ENCODE measurements around the gene KANK2. TPM values are rescaled to one million over a fixed set of nuclear protein-coding genes. Genes with fewer than 3 reads are reported as not detected.

KANK2 gene
- total and polyA plus RNA-seq, 2 of the 13 experiments (the other 11 are each of a cell fraction or from before 2014, with no cell fraction given) = 5.7 to 12.9 TPM

DNA sequence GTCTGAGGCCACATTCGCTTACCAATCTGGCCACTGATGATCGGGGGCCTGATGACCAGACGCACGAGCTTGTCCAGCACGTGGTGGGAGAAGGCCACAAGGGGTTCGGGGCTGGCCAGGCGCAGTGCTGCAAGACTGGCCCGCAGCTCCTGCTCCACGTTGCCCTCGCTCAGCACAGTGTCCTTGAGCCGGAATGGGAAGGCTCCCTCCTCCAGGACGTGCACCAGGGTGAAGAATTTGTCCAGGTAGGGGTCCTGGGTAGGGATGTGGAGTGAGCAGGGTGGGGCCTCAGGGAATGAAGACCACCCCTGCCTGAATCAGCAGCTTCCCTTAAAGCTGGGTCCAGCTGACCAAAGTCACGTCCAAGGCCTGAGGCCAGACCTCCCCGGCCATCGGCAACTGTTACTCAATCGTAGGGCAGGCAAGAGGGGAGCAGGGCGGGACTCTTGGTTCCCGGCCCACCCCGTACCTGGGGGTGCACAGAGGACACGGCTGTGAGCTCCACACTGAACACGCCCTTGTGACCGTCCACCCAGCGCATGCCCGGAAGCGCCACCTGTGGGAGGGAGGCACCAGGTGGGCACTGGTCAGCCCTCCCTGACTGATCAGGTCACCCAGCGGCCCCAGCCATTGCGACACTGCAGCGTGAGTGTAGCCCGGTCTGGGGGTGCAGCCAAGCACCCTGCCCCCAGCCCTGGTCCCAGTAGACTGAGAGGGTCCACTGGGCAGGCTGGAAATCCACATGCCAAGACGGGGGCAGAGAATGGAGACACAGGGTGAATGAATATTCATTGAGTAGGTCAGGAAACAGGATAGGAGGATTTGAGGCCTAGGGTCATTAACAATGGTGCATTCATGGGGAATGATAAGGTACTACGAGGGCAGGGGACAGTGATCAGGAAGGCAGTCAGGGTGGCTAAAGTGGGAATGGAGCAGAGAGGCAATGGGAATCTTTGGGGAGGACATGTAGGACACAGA lies 39.3 kb upstream of the KANK2 start (continued):
- no peak for TF ChIP-seq ZBTB26 (CRISPR knock-in tag; IDR thresholded peaks at IDR 0.05; ENCODE audit: borderline replicate concordance)
- TF ChIP-seq CBFB (CRISPR knock-in tag; IDR thresholded peaks at IDR 0.05) = 0 out of 2 replicates have a peak, but pooled peaks have one; percentile 21
- TF ChIP-seq NCOA1 (CRISPR knock-in tag; IDR thresholded peaks at IDR 0.05) = no peak; the same call in 1 of the 2 replicates
- no peak for TF ChIP-seq ZNF850 (CRISPR knock-in tag; conservative IDR thresholded peaks at IDR 0.05)
- TF ChIP-seq AHR (CRISPR knock-in tag; IDR thresholded peaks at IDR 0.05) = no peak
- TF ChIP-seq ZMYM2 (CRISPR knock-in tag; IDR thresholded peaks at IDR 0.05) = peak; percentile 71; the same call in 1 of the 2 replicates
- TF ChIP-seq PTBP1 (IDR thresholded peaks at IDR 0.05; ENCODE audit: low read depth, low read length, poor library complexity, severe bottlenecking) = no peak
- peak; percentile 99; the same call in 1 of the 2 replicates for TF ChIP-seq ZNF34 (CRISPR knock-in tag; IDR thresholded peaks at IDR 0.05; ENCODE audit: borderline replicate concordance)
- TF ChIP-seq, protein P1, sequence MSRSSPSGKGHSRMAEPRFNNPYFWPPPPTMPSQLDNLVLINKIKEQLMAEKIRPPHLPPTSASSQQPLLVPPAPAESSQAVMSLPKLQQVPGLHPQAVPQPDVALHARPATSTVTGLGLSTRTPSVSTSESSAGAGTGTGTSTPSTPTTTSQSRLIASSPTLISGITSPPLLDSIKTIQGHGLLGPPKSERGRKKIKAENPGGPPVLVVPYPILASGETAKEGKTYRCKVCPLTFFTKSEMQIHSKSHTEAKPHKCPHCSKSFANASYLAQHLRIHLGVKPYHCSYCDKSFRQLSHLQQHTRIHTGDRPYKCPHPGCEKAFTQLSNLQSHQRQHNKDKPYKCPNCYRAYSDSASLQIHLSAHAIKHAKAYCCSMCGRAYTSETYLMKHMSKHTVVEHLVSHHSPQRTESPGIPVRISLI (CRISPR knock-in tag; IDR thresholded peaks at IDR 0.05; ENCODE audit: borderline replicate concordance) = no peak; the same call in 1 of the 2 replicates
- peak; percentile 63 for TF ChIP-seq MIXL1 (CRISPR knock-in tag; IDR thresholded peaks at IDR 0.05)
- peak; percentile 96 for TF ChIP-seq ZNF296 (CRISPR knock-in tag; conservative IDR thresholded peaks at IDR 0.05)
- peak; percentile 89 for TF ChIP-seq HIVEP1 (CRISPR knock-in tag; IDR thresholded peaks at IDR 0.05)
- TF ChIP-seq ZFP41 (CRISPR knock-in tag; IDR thresholded peaks at IDR 0.05; ENCODE audit: borderline replicate concordance) = 0 out of 2 replicates have a peak, but pooled peaks have one; percentile 54
- no peak for TF ChIP-seq ZBTB1 (CRISPR knock-in tag; IDR thresholded peaks at IDR 0.05; ENCODE audit: borderline replicate concordance)
- TF ChIP-seq NFIC (IDR thresholded peaks at IDR 0.05; ENCODE audit: low read length) = no peak
- TF ChIP-seq HNF4A (CRISPR knock-in tag; IDR thresholded peaks at IDR 0.05) = peak; percentile 77
- TF ChIP-seq MLX (CRISPR knock-in tag; IDR thresholded peaks at IDR 0.05) = peak; percentile 91; the same call in 1 of the 2 replicates
- TF ChIP-seq ZNF773 (CRISPR knock-in tag; IDR thresholded peaks at IDR 0.05; ENCODE audit: borderline replicate concordance) = no peak
- peak; percentile 91 for TF ChIP-seq ZGPAT (CRISPR knock-in tag; IDR thresholded peaks at IDR 0.05)
- no peak for TF ChIP-seq BATF2 (CRISPR knock-in tag; IDR thresholded peaks at IDR 0.05)
- TF ChIP-seq EP300 (IDR thresholded peaks at IDR 0.05; ENCODE audit: low read depth in 2 of 2, low read length in 2 of 2) = no peak; a peak in 1 of 4 replicates
- peak; percentile 61; the same call in 1 of the 2 replicates for TF ChIP-seq EP300 (CRISPR knock-in tag; IDR thresholded peaks at IDR 0.05; ENCODE audit: borderline replicate concordance)
- no peak for TF ChIP-seq THYN1 (CRISPR knock-in tag; IDR thresholded peaks at IDR 0.05; ENCODE audit: borderline replicate concordance, low read depth)
- no peak for TF ChIP-seq MTA3 (CRISPR knock-in tag; IDR thresholded peaks at IDR 0.05)

Measured in HepG2 (cell line).